GM18951 (cell line): ENCODE data around the gene EXOC6.

ENCODE experiments used
- POLR2A ChIP-seq: IDR thresholded peaks from 4 replicates; pipeline ENCODE4 v1.6.1; 2011; ENCODE audit warnings: mild to moderate bottlenecking; ENCODE audit not compliant: insufficient read length, insufficient read depth; ENCODE audit errors: extremely low read depth
- in situ Hi-C: fragments of 300-500 bp; cut with MboI; formaldehyde crosslinking; loops from one replicate; pipeline ENCODE4 v1.12.0; 2022; ENCODE audit warnings: low sequenced_read_pairs, mixed read lengths, inconsistent platforms; ENCODE audit not compliant: unreplicated experiment

The EXOC6 gene

DNA sequence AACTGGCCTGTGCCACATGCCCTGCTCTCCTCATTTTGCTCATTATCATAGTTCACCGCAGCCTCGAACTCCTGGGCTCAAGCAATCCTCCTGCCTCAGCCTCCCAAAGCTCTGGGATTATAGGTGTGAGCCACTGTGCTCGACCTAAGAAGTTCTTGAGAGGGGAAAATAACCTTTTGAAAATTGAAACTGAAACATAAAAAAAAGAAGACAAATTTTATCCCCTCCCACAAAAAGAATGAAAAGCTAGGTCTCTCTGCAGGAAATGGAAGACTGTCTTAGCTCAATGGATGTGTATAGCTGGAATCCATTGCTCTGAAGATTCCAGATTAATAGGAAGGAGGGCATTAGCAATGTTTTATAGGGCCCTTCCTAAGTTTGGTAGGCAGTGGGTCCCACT is 2.0 kb upstream of the EXOC6 start:
- TF ChIP-seq POLR2A: no peak
- in situ Hi-C loops: no loop called here

DNA sequence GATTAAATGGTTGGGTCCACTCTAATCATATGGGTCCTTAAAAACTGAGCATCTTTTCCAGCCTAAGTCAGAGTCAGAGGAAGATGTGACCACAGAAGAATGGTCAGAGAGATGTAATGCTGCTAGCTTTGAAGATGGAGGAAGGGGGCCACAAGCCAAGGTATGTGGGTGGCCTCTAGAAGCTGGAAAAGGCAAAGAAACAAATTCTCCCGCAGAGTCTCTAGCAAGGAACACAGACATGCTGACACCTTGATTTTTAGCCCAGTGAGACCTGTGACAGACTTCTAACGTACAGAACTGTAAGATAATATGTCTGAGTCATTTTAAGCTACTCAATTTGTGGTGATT is 1.5 kb upstream of the EXOC6 start:
- TF ChIP-seq POLR2A: no peak
- in situ Hi-C loops: no loop called here

DNA sequence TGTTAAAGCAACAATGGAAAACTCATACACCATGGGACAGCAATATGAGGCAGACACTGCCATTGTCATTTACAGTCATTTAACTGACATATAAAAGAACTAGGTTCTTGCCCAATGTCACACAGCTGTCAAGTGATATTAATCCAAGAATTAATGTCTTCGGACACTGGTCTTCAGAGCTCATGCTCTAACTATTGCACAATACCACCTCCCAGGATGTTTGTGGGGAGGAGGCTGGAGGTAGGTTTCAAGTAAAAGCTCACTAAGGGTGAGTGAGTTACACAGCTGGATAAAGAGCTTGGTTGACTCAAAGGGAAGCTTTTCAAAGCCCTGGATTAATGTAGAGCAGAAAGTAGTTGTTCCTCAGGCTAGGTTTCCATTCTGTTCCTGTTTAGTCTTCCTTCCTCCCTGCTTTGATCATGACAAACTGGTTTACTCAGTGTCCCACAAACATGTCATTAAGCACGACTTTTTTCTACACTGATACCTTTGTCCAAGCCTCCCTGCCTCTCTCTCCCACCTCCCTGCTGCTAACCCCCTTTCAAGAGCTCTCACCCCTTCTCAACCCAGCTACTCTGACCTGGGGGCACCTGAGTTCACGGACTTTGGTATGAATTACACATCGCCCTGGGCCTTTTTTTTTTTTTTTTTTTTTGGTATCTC is 987 bp upstream of the EXOC6 start:
- TF ChIP-seq POLR2A: no peak
- in situ Hi-C loops: no loop called here

DNA sequence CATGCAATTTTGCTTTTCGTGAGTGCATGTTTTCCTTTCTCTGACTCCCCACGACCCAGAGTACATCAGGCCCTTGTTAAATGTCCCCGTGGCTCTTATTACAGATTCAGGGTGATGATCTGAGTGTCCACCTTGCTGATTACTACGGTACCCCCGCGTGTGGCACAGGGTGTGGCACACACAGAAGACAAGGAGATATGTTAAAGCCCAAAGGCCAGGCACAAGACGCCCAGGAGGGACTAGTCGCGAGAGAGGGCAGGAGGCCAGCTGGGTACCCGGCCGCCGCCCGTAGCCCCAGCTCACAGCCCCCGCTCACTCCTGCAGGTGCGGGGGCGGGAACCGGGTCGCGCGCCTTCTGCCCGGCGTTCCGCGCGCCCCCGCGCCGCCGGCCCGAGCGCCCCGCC is 281 bp upstream of the EXOC6 start:
- no peak for TF ChIP-seq POLR2A
- in situ Hi-C loops: no loop called here

DNA sequence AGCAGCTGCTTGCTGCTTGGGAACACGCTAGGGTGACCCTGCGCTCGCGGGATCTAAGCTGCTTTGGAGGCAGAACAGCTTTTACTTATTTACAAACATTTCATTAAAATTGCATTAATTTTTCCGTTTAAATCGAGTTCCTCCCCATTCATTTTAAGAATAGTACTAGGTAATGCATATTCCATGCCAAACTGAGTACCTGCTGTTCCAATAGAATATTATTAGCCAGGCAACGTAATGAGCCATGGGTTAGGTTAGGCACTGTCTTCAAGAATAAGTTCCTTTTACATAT is 860 bp downstream of the EXOC6 start:
- in situ Hi-C loops: no loop called here
- no peak for TF ChIP-seq POLR2A

DNA sequence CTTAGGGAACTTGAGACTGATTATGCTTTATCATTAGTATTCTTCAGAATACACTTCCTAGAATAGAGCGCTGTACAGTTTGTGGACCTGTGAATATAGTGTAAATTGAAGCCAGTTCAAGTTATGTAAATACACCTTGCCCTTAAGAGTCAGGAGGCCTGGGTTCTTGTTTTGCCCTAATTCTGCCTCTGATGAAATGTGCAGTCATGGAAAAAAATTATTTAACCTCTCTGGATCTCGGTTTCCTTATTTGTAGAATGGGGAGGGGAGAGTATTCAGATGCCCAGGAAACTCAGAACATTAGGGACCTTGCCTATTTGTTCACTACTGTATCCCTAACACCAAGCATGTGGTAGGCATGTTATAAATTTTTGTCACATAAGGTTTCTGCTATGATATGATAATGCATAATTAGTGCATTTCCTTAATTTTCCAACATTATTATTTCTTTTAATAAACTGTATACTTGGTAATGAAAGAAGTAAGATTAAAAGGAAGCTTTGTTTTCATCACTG is 1.3 kb downstream of the EXOC6 start:
- TF ChIP-seq POLR2A: no peak
- in situ Hi-C loops: no loop called here

DNA sequence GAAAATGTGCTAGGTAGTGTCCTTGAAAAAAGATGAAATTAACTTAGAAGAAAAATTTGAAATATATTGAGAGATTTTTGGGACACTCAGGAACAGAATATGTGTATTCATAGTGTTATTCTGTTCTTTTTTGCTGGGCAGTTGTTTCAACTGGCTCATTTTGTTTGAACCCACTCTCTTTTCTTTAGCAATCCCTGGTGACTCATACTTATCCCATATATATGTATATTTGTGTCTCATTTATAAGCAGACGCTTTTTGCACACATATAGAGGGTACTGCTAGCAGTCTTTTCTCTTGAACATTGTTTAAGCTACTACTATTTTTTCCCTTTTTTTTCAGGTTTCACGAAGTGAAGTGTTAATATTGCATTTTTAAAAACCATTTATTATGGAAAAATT is 1.9 kb downstream of the EXOC6 start:
- in situ Hi-C loops: no loop called here
- no peak for TF ChIP-seq POLR2A

DNA sequence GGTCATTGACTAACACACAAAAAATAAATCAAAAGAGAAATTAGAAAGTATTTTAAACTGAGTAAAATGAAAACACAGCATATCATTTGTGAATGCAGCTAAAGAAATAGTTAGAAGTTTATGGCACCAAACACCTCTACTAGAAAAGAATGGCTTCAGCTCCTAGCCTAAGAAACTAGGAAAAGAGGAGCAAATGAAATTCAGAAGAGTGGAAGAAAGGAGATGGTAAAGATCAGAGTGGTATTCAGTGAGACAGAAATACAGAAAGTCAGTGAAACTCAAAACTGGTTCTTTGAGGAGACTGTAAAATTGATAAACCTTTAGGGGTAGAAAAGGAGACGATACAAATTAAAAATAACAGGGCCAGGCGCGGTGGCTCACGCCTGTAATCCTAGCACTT is 2.7 kb downstream of the EXOC6 start:
- no peak for TF ChIP-seq POLR2A

DNA sequence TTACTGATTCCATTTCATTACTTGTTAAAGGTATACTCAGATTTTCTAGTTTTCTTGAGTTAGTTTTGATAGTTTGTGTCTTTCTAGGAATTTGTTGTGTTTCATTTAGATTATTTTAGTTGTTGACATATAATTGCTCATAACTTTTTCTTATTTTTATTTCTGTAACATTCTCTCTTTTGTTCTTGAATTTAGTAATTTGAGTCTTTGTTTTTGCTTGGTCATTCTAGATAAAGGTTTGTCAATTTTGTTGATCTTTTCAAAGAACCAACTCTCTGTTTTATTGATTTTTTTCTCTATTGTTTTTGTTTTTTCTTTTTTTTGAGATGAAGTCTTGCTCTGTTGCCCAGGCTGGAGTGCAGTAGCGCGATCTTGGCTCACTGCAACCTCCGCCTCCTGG is 7.2 kb downstream of the EXOC6 start:
- in situ Hi-C loops: no loop called here
- TF ChIP-seq POLR2A: no peak

More for the DNA sequence above, 2.7 kb downstream of the EXOC6 start:
- in situ Hi-C loops: no loop called here

DNA sequence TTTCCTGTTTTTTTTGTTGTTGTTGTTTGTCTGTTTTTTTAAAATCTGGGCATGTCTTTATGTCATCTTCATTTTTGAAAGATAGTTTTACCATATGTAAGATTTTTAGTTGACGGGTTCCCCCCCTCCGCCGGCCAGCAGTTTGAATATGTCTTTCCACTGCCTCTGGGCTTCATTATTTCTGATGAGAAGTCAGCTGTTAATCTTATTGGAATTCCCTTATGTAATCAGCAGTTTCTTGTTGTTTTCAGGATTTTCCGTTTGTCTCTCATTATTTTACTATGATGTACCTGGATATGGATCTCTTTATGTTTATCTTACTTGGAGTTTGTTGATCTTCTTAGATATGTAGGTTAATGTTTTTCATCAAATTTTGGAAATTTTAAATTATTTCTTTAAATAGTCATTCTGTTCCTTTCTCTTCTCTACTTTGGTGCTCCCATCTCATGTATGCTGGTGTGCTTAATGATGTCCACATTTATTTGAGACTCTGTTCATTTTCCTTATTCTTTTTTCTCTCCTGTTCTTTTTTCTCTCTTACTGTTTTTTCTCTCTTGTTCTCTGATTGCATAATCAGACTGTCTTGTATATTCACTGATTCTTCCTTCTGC is 9.7 kb downstream of the EXOC6 start:
- TF ChIP-seq POLR2A: no peak
- in situ Hi-C loops: no loop called here

DNA sequence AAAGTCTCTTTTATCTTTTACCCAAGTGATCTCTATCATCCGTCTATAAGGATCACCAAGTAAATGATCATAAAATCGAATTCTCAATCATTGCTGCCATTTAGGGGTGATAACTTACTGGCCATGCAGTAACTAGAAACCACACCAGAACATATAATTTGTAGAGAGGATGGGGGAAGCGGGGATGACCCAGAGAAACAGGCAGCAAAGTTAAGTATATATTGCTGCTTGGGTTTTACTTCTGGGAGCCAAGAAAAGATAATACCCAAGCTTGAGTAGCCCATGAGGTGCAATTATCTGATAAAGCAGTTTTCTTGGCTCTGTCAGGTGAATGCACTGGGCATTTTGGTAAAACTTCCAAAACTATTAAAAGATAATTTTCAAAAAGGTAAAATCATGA is 18.9 kb downstream of the EXOC6 start:
- no peak for TF ChIP-seq POLR2A

DNA sequence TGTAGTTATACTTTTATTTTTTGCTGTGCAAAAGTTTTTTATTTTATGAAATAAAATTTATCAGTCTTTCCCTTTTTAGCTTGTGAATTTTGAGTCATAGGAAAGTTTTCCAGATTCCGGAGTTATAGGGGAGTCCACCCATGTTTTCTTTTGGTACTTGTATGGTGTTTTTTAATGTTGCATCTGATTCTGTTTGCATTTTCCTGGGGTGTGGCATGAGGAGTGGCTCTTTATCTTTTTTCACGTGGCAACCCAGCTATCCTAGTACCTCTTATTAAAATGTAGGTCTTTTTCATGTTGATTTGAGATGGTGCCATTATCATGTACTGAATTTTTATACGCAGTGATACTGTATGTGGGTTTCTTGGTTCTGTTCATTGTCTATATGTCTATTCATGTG is 19.7 kb downstream of the EXOC6 start:
- no peak for TF ChIP-seq POLR2A
- in situ Hi-C loops: no loop called here

More for the DNA sequence above, 18.9 kb downstream of the EXOC6 start:
- in situ Hi-C loops: no loop called here

DNA sequence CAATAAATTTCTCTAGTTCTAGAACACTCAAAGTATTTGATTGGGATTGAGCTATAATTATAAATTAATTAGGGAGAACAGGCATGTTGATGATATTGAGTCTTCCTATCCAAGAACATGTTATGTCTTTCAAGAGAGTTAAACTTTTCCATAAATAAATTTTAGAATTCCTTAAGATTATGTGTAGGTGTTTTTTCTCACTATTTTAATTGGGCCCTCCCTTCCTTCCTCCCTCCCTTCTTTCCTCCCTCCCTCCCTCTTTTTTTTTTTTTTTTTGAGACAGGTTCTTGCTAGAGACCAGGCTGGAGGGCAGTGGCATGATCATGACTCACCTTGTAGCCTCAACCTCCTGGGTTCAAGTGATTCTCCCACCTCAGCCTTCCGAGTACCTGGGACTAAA is 20.2 kb downstream of the EXOC6 start:
- in situ Hi-C loops: no loop called here
- no peak for TF ChIP-seq POLR2A

DNA sequence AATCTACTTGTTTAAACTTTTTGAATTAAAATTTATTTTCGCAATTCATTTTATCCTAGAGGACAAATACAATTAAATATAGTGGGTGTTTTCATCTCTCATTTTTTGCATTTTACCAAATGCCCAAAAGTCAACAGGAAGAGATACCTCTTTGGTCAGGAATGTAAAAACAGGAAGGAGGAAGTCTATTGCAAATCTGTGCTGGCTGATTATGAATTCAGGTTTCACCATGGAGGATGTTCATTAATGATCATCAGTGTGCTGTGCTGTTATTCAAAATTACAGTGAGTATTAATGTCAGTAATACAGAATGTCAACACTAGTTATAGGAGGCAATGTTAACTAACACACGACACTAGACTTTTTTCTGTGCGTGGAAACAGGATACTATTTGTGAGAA is 24.7 kb downstream of the EXOC6 start:
- in situ Hi-C loops: no loop called here
- no peak for TF ChIP-seq POLR2A

DNA sequence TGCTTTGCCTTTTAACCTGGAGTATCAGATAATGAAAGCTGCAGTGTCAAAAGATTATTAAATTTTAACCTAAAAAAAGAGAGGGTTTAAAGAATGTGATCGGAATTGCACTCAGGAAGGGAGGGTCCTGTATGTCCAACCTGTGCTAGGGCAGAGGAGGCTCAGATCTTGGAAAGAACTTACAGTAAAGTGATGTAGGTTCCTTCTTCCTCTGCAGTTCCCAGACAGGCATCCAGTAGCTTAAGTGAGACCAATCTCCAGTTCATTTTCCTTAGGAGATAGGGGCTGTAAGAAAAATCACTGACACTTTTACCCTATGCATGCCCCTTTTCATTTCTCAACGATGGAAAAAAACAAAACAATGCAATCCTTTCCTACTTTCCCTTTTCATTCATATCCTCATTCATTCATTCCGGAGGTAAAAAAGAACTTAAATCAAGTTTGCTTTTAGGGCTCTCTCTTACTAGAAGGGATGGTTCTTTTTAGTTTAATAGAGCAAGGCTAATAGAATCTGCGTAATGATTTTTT is 28.3 kb downstream of the EXOC6 start:
- no peak for TF ChIP-seq POLR2A

DNA sequence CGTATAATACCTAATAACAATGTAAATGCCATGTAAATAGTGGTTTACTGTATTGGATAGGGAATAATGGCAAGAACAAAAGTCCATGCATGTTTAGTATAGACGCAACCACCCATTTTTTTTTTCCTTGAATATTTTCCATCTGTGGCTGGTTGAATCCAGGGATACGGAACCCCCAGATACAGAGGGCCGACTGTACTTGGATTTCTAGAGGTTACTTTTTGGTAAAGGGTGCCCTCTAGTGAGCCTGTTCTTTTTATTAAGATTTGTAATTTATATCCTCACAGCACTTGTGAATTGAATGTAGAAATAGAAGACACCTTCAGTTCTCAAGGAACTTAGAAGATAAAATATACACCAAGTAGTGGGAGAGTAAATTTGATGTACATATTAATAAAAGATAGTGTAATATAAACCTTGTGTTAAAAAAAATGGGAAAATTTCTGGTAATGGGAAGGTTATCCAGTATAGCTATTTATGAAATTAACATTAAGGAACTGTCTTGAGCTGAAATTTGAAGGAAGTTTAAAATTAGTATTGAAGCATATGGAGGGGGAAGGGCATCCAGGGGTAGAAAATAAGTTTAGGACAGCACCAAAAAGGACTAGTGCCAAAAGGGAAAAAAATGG is 32.0 kb downstream of the EXOC6 start:
- no peak for TF ChIP-seq POLR2A
- in situ Hi-C loops: no loop called here

More for the DNA sequence above, 28.3 kb downstream of the EXOC6 start:
- in situ Hi-C loops: no loop called here
